SK-N-SH (cell line): ENCODE data around the gene POC5. TPM values are rescaled to one million over a fixed set of nuclear protein-coding genes. Genes with fewer than 3 reads are reported as not detected.

Source experiments
- CTCF ChIA-PET: fragments of 300-600, 350-600 bp; formaldehyde crosslinking; extraction: SDS; loops from one replicate; lab custom pipeline; 2021; lab: Yijun Ruan, JAX
- POLR2A ChIA-PET: fragments of 350-600 bp; sonication (Branson Sonifier 250); formaldehyde crosslinking; extraction: SDS; loops from one replicate; lab custom pipeline; 2020; ENCODE audit warnings: antibody characterized with exemption, inconsistent platforms; lab: Yijun Ruan, JAX
- DNase-seq: peaks from one replicate; pipeline ENCODE4 v3.0.0; 2012
- H2AFZ ChIP-seq: fragments of 200-600 bp; sonication (generic); 2 replicates; pipeline ENCODE4 v1.8.1; 2016; ENCODE audit warnings: antibody characterized with exemption, mild to moderate bottlenecking, low read depth
- H3F3A ChIP-seq: fragments of 200-600 bp; sonication (generic); replicated peaks from 2 replicates; pipeline ENCODE3; 2016; ENCODE audit warnings: antibody characterized with exemption, mild to moderate bottlenecking; ENCODE audit not compliant: insufficient read depth
- H3K27ac ChIP-seq, 2 experiments: fragments of 200-500 bp in 1 of 2; fragments of 200-600 bp in 1 of 2; sonication (Bioruptor generic) in 1 of 2; sonication (generic), shearing (Covaris generic) in 1 of 2; 2 replicates each; pipeline versions ENCODE4 v1.5.1 to v1.6.1; 2014 to 2016; ENCODE audit warnings: low read depth in 2 of 2, inconsistent platforms in 1 of 2, low read length in 1 of 2, mild to moderate bottlenecking in 1 of 2, mixed read lengths in 1 of 2
- H3K27me3 ChIP-seq: fragments of 200-600 bp; sonication (generic), shearing (Covaris generic); 2 replicates; pipeline ENCODE4 v1.6.1; 2016; ENCODE audit warnings: mixed run types; ENCODE audit not compliant: insufficient read depth
- H3K36me3 ChIP-seq, 2 experiments: fragments of 200-500 bp in 1 of 2; fragments of 200-600 bp in 1 of 2; sonication (Bioruptor generic) in 1 of 2; sonication (generic) in 1 of 2; replicated peaks in 1 of 2; 2 replicates each; pipeline versions ENCODE3 to v1.5.1; 2014 to 2016; ENCODE audit warnings: low read length in 1 of 2, mild to moderate bottlenecking in 1 of 2; ENCODE audit not compliant: insufficient read depth in 2 of 2, control insufficient read depth in 1 of 2
- H3K4me1 ChIP-seq, 2 experiments: fragments of 200-500 bp in 1 of 2; fragments of 200-600 bp in 1 of 2; sonication (Bioruptor generic) in 1 of 2; sonication (generic), shearing (Covaris generic) in 1 of 2; 2 replicates each; pipeline versions ENCODE4 v1.5.1 to v1.6.1; 2014 to 2016; ENCODE audit warnings: low read depth in 1 of 2, low read length in 1 of 2, mixed run types in 1 of 2; ENCODE audit not compliant: insufficient read depth in 2 of 2, control insufficient read depth in 1 of 2
- H3K4me2 ChIP-seq: fragments of 200-600 bp; sonication (generic), shearing (Covaris generic); 2 replicates; pipeline ENCODE4 v1.6.1; 2017; ENCODE audit warnings: mixed run types
- H3K4me3 ChIP-seq, 2 experiments: fragments of 200-500 bp in 1 of 2; fragments of 200-600 bp in 1 of 2; sonication (Bioruptor generic) in 1 of 2; sonication (generic), shearing (Covaris generic) in 1 of 2; 2 replicates each; pipeline versions ENCODE4 v1.5.1 to v1.8.1; 2014 to 2016; ENCODE audit warnings: low read depth in 2 of 2, inconsistent platforms in 1 of 2, low read length in 1 of 2, mild to moderate bottlenecking in 1 of 2, mixed read lengths in 1 of 2, moderate library complexity in 1 of 2
- H3K79me2 ChIP-seq: fragments of 200-600 bp; sonication (generic); 2 replicates; pipeline ENCODE4 v1.8.1; 2017; ENCODE audit warnings: mild to moderate bottlenecking; ENCODE audit not compliant: insufficient read depth
- H3K9ac ChIP-seq: fragments of 200-600 bp; sonication (generic); 2 replicates; pipeline ENCODE4 v1.6.1; 2017; ENCODE audit warnings: mixed run types
- H3K9me2 ChIP-seq: fragments of 200-600 bp; sonication (generic); 2 replicates; pipeline ENCODE4 v1.6.1; 2017; ENCODE audit warnings: mixed run types
- H3K9me3 ChIP-seq: fragments of 200-600 bp; sonication (generic); 2 replicates; pipeline ENCODE4 v1.6.1; 2017; ENCODE audit warnings: mixed run types, mild to moderate bottlenecking, moderate library complexity
- H4K20me1 ChIP-seq: fragments of 200-600 bp; sonication (generic); 2 replicates; pipeline ENCODE4 v1.6.1; 2017; ENCODE audit warnings: mild to moderate bottlenecking, mixed run types; ENCODE audit not compliant: insufficient read depth
- CHD2 ChIP-seq: fragments of 150-350 bp; IDR thresholded peaks from 2 replicates; pipeline ENCODE4 v1.6.1; 2018; ENCODE audit warnings: low read length; ENCODE audit not compliant: partially characterized antibody
- ELF1 ChIP-seq: IDR thresholded peaks from 2 replicates; pipeline ENCODE4 v1.4.0; 2012
- EP300 ChIP-seq, 2 experiments: IDR thresholded peaks; 2 replicates each; pipeline versions ENCODE4 v1.4.0 to v1.6.1; 2012; ENCODE audit warnings: borderline replicate concordance in 1 of 2, low read depth in 1 of 2, low read length in 1 of 2
- GATA2 ChIP-seq: sonication (generic); formaldehyde crosslinking; IDR thresholded peaks from 2 replicates; pipeline ENCODE4 v1.5.0; 2020; ENCODE audit warnings: mild to moderate bottlenecking, missing genetic modification reagents
- JUND ChIP-seq: IDR thresholded peaks from 2 replicates; pipeline ENCODE4 v1.4.0; 2012
- POLR2AphosphoS5 ChIP-seq: IDR thresholded peaks from 2 replicates; pipeline ENCODE4 v1.6.1; 2012; ENCODE audit warnings: low read depth, low read length
- RAD21 ChIP-seq: IDR thresholded peaks from 2 replicates; pipeline ENCODE4 v1.6.1; 2012; ENCODE audit warnings: mild to moderate bottlenecking, low read length
- RCOR1 ChIP-seq: fragments of 150-350 bp; IDR thresholded peaks from 2 replicates; pipeline ENCODE4 v1.6.1; 2017; ENCODE audit warnings: antibody characterized with exemption, low read length
- SMC3 ChIP-seq: IDR thresholded peaks from 2 replicates; pipeline ENCODE4 v1.6.1; 2012; ENCODE audit warnings: low read depth, low read length, improper control_type of control experiment
- WGBS: methylation state at CpG from one replicate; pipeline ENCODE4 v1.1.6; 2017; ENCODE audit warnings: low lambda C conversion rate; 5-methylcytosine and 5-hydroxymethylcytosine counted together
- polyA plus RNA-seq, 3 experiments: library from polyadenylated mRNA; depleted of rRNA; stranded (reverse); fragments of >200 nt; gene quantifications; 2 replicates each; pipeline ENCODE4 v1.2.3, GENCODE V29; 2012
- TF ChIP-seq, protein P1 (sequence below): fragments of 200-600 bp; sonication (generic); IDR thresholded peaks from 2 replicates; pipeline ENCODE4 v1.6.1; 2017; ENCODE audit warnings: antibody characterized with exemption, mild to moderate bottlenecking, moderate library complexity
- TF ChIP-seq, protein P2 (sequence below): IDR thresholded peaks from 2 replicates; pipeline ENCODE4 v1.4.0; 2012; ENCODE audit warnings: low read depth

POC5 gene
- polyA plus RNA-seq, 1 of the 3 experiments (the other 2 are of a cell fraction): 15.9 TPM

DNA sequence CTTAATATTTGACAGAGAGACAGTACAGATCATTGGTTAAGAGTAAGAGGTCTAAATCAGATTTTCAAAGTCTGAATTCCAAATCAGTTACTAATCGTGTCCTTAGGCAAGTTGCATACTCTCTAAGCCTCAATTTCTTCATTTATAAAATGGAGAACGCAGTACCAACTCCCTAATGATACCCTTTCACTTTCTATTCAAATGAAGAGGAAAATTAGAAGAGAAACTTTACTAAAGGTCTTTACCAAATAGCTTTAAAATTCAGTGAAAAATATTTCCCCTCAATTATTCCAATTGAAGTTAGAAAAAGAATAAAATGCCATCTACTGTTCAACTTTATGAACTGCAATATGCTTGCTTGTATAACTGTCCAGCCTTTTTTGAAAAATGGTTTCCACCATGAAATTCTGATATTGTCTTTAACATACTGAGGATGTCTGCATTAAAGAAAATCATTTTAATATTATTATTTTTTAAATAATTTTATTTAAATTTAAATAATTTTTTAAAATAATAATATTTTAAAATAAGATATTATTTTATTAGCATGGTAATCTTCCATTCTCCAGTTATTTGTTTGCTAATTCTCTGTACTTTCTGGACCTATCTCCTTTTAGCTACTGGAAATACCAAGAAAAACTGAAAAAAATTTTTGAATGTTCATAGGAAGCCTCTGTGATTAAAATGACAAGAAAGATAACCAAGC, 36.0 kb downstream of the POC5 start:
- Histone ChIP-seq H3K9me3 (no peaks in the 10 kb centered on the region), H3K4me2 (no peak overlapping the region), H3K79me2 (no peaks in the 10 kb centered on the region), H4K20me1 (no peaks in the 10 kb centered on the region), H3F3A (peaks cover 4% of the 10 kb centered on the region), H3K9me2 (no peaks in the 10 kb centered on the region), H3K27ac (peak overlapping the region in 1 of 2 experiments; percentile 16; a peak in 2 of 4 replicates), H3K36me3 (peaks cover 6 to 12% of the 10 kb centered on the region in 2 experiments), H3K4me1 (peaks cover 5 to 12% of the 10 kb centered on the region in 2 experiments; a peak in 3 of 4 replicates), H2AFZ (no peak overlapping the region), H3K9ac (no peak overlapping the region), H3K4me3 (no peak overlapping the region; a peak in 1 of 4 replicates), H3K27me3 (no peaks in the 10 kb centered on the region)
- 21% methylated on average over 2 of the region's 2 CpGs for WGBS
- DNase-seq: no peak
- ChIA-PET CTCF (interaction anchor here (0.6 to 4.3 kb wide), 28 partner anchors 10 to 494 kb away, joined by 3 to 28 read pairs (median 4); partner anchors contain the start of genes ANKRD31 and HMGCR), POLR2A (interaction anchor here (0.7 to 1.0 kb wide), 2 partner anchors 30 to 445 kb away, joined by 3 to 4 read pairs; no protein-coding TSS in a partner anchor)
- no peak for TF ChIP-seq RCOR1
- peak; percentile 68 for TF ChIP-seq RAD21
- TF ChIP-seq EP300 (IDR thresholded peaks at IDR 0.05; ENCODE audit: borderline replicate concordance in 1 of 2, low read depth in 1 of 2, low read length in 1 of 2): no peak
- peak; percentile 31 for TF ChIP-seq SMC3
- no peak for TF ChIP-seq JUND
- TF ChIP-seq, protein P1, sequence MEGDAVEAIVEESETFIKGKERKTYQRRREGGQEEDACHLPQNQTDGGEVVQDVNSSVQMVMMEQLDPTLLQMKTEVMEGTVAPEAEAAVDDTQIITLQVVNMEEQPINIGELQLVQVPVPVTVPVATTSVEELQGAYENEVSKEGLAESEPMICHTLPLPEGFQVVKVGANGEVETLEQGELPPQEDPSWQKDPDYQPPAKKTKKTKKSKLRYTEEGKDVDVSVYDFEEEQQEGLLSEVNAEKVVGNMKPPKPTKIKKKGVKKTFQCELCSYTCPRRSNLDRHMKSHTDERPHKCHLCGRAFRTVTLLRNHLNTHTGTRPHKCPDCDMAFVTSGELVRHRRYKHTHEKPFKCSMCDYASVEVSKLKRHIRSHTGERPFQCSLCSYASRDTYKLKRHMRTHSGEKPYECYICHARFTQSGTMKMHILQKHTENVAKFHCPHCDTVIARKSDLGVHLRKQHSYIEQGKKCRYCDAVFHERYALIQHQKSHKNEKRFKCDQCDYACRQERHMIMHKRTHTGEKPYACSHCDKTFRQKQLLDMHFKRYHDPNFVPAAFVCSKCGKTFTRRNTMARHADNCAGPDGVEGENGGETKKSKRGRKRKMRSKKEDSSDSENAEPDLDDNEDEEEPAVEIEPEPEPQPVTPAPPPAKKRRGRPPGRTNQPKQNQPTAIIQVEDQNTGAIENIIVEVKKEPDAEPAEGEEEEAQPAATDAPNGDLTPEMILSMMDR: peak; percentile 80
- no peak for TF ChIP-seq ELF1
- TF ChIP-seq, protein P2, sequence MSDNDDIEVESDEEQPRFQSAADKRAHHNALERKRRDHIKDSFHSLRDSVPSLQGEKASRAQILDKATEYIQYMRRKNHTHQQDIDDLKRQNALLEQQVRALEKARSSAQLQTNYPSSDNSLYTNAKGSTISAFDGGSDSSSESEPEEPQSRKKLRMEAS: no peak

DNA sequence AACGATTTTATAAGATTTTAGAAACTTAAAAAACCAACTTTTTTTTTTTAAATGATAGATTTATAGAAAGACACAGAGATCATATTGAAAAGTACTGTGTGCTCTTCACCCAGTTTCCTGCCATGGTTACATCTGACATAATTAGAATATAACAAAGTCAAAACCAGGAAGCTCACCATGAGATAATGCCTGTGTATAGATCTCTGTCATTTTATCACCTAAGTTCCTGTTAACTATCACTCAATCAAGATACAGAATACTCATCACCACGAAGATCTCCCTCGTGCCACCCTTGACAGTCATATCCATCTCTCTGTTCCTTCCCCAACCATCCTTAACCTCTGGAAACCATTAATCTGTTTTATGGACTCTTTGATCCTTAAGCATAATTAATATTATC, 39.1 kb downstream of the POC5 start:
- H3K36me3 ChIP-seq: peaks cover under 1 to 8% of the 10 kb centered on the region in 2 experiments
- TF ChIP-seq GATA2 (CRISPR knock-in tag) (0 out of 2 replicates have a peak, but pooled peaks have one; percentile 8), CHD2 (no peak), POLR2AphosphoS5 (no peak)
- no peak overlapping the region for H3K9ac ChIP-seq
- CTCF ChIA-PET: no interaction called here
- H3F3A ChIP-seq: peaks cover 4% of the 10 kb centered on the region
- POLR2A ChIA-PET: no interaction called here
- H4K20me1 ChIP-seq: no peaks in the 10 kb centered on the region
- no peak for DNase-seq
- H2AFZ ChIP-seq: no peak overlapping the region
- H3K4me2 ChIP-seq: no peak overlapping the region
- no peak overlapping the region for H3K4me3 ChIP-seq
- peaks cover 5 to 28% of the 10 kb centered on the region in 2 experiments; a peak in 3 of 4 replicates for H3K4me1 ChIP-seq
- no peaks in the 10 kb centered on the region for H3K27me3 ChIP-seq
- H3K79me2 ChIP-seq: no peaks in the 10 kb centered on the region
- 75% methylated on average over 3 of the region's 3 CpGs for WGBS
- H3K9me2 ChIP-seq: no peaks in the 10 kb centered on the region
- peak overlapping the region in 1 of 2 experiments; percentile 75; a peak in 2 of 4 replicates for H3K27ac ChIP-seq
- H3K9me3 ChIP-seq: no peaks in the 10 kb centered on the region
